OCI-LY1 (cell line): ENCODE results near the gene TSEN54.
"Not testable (repeated sequence)": the region's sequence is repeated elsewhere in the genome, so short reads cannot be mapped to it uniquely, and the experiment has no call there.

Experiments used
- H2AFZ ChIP-seq: fragments of 200-600 bp; sonication (generic), shearing (Covaris generic); 2 replicates; pipeline ENCODE4 v1.6.0; 2014; ENCODE audit warnings: antibody characterized with exemption, mild to moderate bottlenecking, low read length
- H3F3A ChIP-seq: fragments of 200-600 bp; sonication (generic), shearing (Covaris generic); 2 replicates; pipeline ENCODE4 v1.6.0; 2014; ENCODE audit warnings: mild to moderate bottlenecking, antibody characterized with exemption, low read length, moderate library complexity; ENCODE audit not compliant: insufficient read depth
- H3K27ac ChIP-seq: fragments of 200-600 bp; sonication (generic); 2 replicates; pipeline ENCODE4 v1.5.1; 2014; ENCODE audit warnings: low read length, mixed run types, mild to moderate bottlenecking, low read depth; ENCODE audit not compliant: poor library complexity, severe bottlenecking
- H3K27me3 ChIP-seq: fragments of 200-600 bp; sonication (generic); 2 replicates; pipeline ENCODE4 v1.6.0; 2014; ENCODE audit warnings: antibody characterized with exemption, mild to moderate bottlenecking, low read length, moderate library complexity; ENCODE audit not compliant: insufficient read depth
- H3K36me3 ChIP-seq: fragments of 200-600 bp; sonication (generic); 2 replicates; pipeline ENCODE4 v1.6.1; 2014; ENCODE audit warnings: mild to moderate bottlenecking, antibody characterized with exemption, low read length, moderate library complexity, mixed read lengths; ENCODE audit not compliant: insufficient read depth
- H3K4me1 ChIP-seq: fragments of 200-600 bp; sonication (generic); 2 replicates; pipeline ENCODE4 v1.5.1; 2014; ENCODE audit warnings: mild to moderate bottlenecking, low read length, moderate library complexity; ENCODE audit not compliant: insufficient read depth, severe bottlenecking
- H3K4me2 ChIP-seq: fragments of 200-600 bp; sonication (generic), shearing (Covaris generic); 2 replicates; pipeline ENCODE4 v1.6.1; 2014; ENCODE audit warnings: low read length
- H3K4me3 ChIP-seq: fragments of 200-600 bp; sonication (generic); 2 replicates; pipeline ENCODE4 v1.5.1; 2014; ENCODE audit warnings: low read length, low read depth, mild to moderate bottlenecking, mixed read lengths; ENCODE audit not compliant: poor library complexity, severe bottlenecking
- H3K79me2 ChIP-seq: fragments of 200-600 bp; shearing (Covaris generic); 2 replicates; pipeline ENCODE4 v1.6.1; 2016; ENCODE audit warnings: mixed run types, low read length, mixed read lengths; ENCODE audit not compliant: insufficient read depth
- H3K9ac ChIP-seq: fragments of 200-600 bp; sonication (generic), shearing (Covaris generic); 2 replicates; pipeline ENCODE4 v1.6.1; 2014; ENCODE audit warnings: mild to moderate bottlenecking, low read length, mixed read lengths
- H3K9me2 ChIP-seq: fragments of 200-600 bp; sonication (generic), shearing (Covaris generic); 2 replicates; pipeline ENCODE4 v1.6.1; 2014; ENCODE audit warnings: low read depth, mild to moderate bottlenecking, low read length, mixed read lengths
- H3K9me3 ChIP-seq: fragments of 200-600 bp; shearing (Covaris generic); 2 replicates; pipeline ENCODE4 v1.6.1; 2014; ENCODE audit warnings: low read length, mixed read lengths
- H4K20me1 ChIP-seq: fragments of 200-600 bp; sonication (generic), shearing (Covaris generic); 2 replicates; pipeline ENCODE4 v1.6.0; 2016; ENCODE audit warnings: mild to moderate bottlenecking, low read length; ENCODE audit not compliant: insufficient read depth
- EZH2 ChIP-seq: fragments of 200-600 bp; sonication (generic), shearing (Covaris generic); IDR thresholded peaks from 2 replicates; pipeline ENCODE4 v1.8.0; 2017; ENCODE audit warnings: borderline replicate concordance, mixed run types, mild to moderate bottlenecking, antibody characterized with exemption, low read length, moderate library complexity, mixed read lengths
- TF ChIP-seq, protein P1 (sequence below): fragments of 200-600 bp; sonication (generic), shearing (Covaris generic); IDR thresholded peaks from 2 replicates; pipeline ENCODE4 v1.5.1; 2017; ENCODE audit warnings: mild to moderate bottlenecking, antibody characterized with exemption, low read length, moderate library complexity, mixed read lengths

Gene TSEN54

DNA sequence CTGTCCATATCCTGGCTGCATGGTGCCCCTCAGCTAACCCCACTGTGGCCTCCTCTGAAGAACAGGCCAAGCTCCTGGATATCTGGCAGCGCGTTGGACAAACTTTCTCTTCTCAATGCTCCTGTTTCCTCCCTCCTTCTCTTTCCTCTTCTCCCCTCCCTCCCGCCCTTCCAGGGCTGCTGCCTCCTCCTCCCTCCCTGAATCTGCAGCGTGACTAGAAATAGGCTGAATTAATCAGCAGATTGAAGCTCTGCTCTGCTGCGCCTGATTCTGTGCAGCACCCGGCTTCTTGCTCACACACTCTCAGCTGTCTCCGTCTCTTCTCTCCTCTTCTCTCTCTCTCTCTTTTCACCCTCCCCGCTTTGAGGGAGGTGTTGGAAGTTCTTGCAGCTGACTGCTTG, 40.1 kb upstream of the TSEN54 start:
- H3K36me3 ChIP-seq: peaks cover 10% of the 10 kb centered on the region
- H3K9me2 ChIP-seq: no peaks in the 10 kb centered on the region
- no peak overlapping the region for H2AFZ ChIP-seq
- H3K79me2 ChIP-seq: no peaks in the 10 kb centered on the region
- no peak overlapping the region for H3K4me3 ChIP-seq
- H3K27me3 ChIP-seq: no peaks in the 10 kb centered on the region
- H3K9me3 ChIP-seq: no peaks in the 10 kb centered on the region
- H3K27ac ChIP-seq: no peak overlapping the region
- no peak overlapping the region for H3K9ac ChIP-seq
- H3K4me1 ChIP-seq: peaks cover 9% of the 10 kb centered on the region
- H4K20me1 ChIP-seq: no peaks in the 10 kb centered on the region
- H3K4me2 ChIP-seq: no peak overlapping the region
- TF ChIP-seq EZH2: no peak
- TF ChIP-seq, protein P1, sequence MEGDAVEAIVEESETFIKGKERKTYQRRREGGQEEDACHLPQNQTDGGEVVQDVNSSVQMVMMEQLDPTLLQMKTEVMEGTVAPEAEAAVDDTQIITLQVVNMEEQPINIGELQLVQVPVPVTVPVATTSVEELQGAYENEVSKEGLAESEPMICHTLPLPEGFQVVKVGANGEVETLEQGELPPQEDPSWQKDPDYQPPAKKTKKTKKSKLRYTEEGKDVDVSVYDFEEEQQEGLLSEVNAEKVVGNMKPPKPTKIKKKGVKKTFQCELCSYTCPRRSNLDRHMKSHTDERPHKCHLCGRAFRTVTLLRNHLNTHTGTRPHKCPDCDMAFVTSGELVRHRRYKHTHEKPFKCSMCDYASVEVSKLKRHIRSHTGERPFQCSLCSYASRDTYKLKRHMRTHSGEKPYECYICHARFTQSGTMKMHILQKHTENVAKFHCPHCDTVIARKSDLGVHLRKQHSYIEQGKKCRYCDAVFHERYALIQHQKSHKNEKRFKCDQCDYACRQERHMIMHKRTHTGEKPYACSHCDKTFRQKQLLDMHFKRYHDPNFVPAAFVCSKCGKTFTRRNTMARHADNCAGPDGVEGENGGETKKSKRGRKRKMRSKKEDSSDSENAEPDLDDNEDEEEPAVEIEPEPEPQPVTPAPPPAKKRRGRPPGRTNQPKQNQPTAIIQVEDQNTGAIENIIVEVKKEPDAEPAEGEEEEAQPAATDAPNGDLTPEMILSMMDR: no peak
- H3F3A ChIP-seq: no peaks in the 10 kb centered on the region

- no peak overlapping the region for H3K27ac ChIP-seq
- peaks cover 3% of the 10 kb centered on the region for H3K4me1 ChIP-seq
- no peak overlapping the region for H3K4me2 ChIP-seq
- no peaks in the 10 kb centered on the region for H3K27me3 ChIP-seq
- H3K36me3 ChIP-seq: peaks cover 10% of the 10 kb centered on the region
- H3F3A ChIP-seq: no peaks in the 10 kb centered on the region
- H3K4me3 ChIP-seq: no peak overlapping the region
- no peaks in the 10 kb centered on the region for H4K20me1 ChIP-seq
- no peaks in the 10 kb centered on the region for H3K9me2 ChIP-seq
- no peaks in the 10 kb centered on the region for H3K9me3 ChIP-seq
- no peaks in the 10 kb centered on the region for H3K79me2 ChIP-seq
- TF ChIP-seq EZH2: no peak
- TF ChIP-seq, protein P1: no peak
- no peak overlapping the region for H3K9ac ChIP-seq
- no peak overlapping the region for H2AFZ ChIP-seq
These were observed 39.4 kb upstream of the TSEN54 start for GRCh38 chr17:75476752-75477489.

- H3K4me3 ChIP-seq, H4K20me1 ChIP-seq, H3K27me3 ChIP-seq, H3K9me3 ChIP-seq, H3K4me1 ChIP-seq, H2AFZ ChIP-seq, H3K4me2 ChIP-seq, H3F3A ChIP-seq, H3K9ac ChIP-seq, H3K9me2 ChIP-seq, H3K79me2 ChIP-seq, H3K27ac ChIP-seq: not testable (repeated sequence)
- peaks cover 10% of the 10 kb centered on the region for H3K36me3 ChIP-seq
These were observed 38.9 kb upstream of the TSEN54 start for GRCh38 chr17:75477490-75477862.

- no peak overlapping the region for H3K27ac ChIP-seq
- H4K20me1 ChIP-seq: no peaks in the 10 kb centered on the region
- H3K79me2 ChIP-seq: no peaks in the 10 kb centered on the region
- no peaks in the 10 kb centered on the region for H3K4me1 ChIP-seq
- H2AFZ ChIP-seq: no peak overlapping the region
- H3K27me3 ChIP-seq: no peaks in the 10 kb centered on the region
- H3K4me2 ChIP-seq: no peak overlapping the region
- H3K9ac ChIP-seq: no peak overlapping the region
- H3K36me3 ChIP-seq: peaks cover 1% of the 10 kb centered on the region
- no peak overlapping the region for H3K4me3 ChIP-seq
- no peaks in the 10 kb centered on the region for H3F3A ChIP-seq
- TF ChIP-seq EZH2: no peak
- TF ChIP-seq, protein P1: no peak
- no peaks in the 10 kb centered on the region for H3K9me2 ChIP-seq
- H3K9me3 ChIP-seq: no peaks in the 10 kb centered on the region
These were observed 37.8 kb upstream of the TSEN54 start for GRCh38 chr17:75478508-75478907.
